Neural crest cell (in vitro differentiated cells): ENCODE measurements around the gene C2orf76. TPM values are rescaled to one million over a fixed set of nuclear protein-coding genes. Genes with fewer than 3 reads are reported as not detected.

ENCODE experiments used
- DNase-seq: peaks from one replicate; pipeline ENCODE4 v3.0.0; 2021; ENCODE audit warnings: low read depth, mixed read lengths, low spot score
- H3K27ac Mint-ChIP-seq: one replicate; pipeline ENCODE4 v1.8.0; 2021; ENCODE audit warnings: mild to moderate bottlenecking, mixed read lengths; ENCODE audit not compliant: unreplicated experiment
- H3K27me3 Mint-ChIP-seq: 2 replicates; pipeline ENCODE4 v1.8.0; 2021; ENCODE audit warnings: low read depth, mild to moderate bottlenecking, mixed read lengths
- H3K36me3 Mint-ChIP-seq: 2 replicates; pipeline ENCODE4 v1.8.0; 2021; ENCODE audit warnings: low read depth, mild to moderate bottlenecking, mixed read lengths
- H3K4me1 Mint-ChIP-seq: 2 replicates; pipeline ENCODE4 v1.8.0; 2021; ENCODE audit warnings: mixed read lengths
- H3K4me3 Mint-ChIP-seq: one replicate; pipeline ENCODE4 v1.8.0; 2021; ENCODE audit warnings: mild to moderate bottlenecking, mixed read lengths
- H3K9me3 Mint-ChIP-seq: 2 replicates; pipeline ENCODE4 v1.8.0; 2021; ENCODE audit warnings: mixed read lengths
- total RNA-seq: library from RNA; stranded (reverse); gene quantifications from 2 replicates; pipeline ENCODE4 v1.2.1, GENCODE V29; 2021
- TF ChIP-seq, protein P1 (sequence below): fragments of 200-600 bp; sonication (generic); conservative IDR thresholded peaks from 2 replicates; pipeline ENCODE4 v1.5.0; 2021; ENCODE audit warnings: antibody characterized with exemption, mild to moderate bottlenecking

Gene C2orf76
- total RNA-seq, 1 donor from 2014 or later, result 11.6 TPM

DNA sequence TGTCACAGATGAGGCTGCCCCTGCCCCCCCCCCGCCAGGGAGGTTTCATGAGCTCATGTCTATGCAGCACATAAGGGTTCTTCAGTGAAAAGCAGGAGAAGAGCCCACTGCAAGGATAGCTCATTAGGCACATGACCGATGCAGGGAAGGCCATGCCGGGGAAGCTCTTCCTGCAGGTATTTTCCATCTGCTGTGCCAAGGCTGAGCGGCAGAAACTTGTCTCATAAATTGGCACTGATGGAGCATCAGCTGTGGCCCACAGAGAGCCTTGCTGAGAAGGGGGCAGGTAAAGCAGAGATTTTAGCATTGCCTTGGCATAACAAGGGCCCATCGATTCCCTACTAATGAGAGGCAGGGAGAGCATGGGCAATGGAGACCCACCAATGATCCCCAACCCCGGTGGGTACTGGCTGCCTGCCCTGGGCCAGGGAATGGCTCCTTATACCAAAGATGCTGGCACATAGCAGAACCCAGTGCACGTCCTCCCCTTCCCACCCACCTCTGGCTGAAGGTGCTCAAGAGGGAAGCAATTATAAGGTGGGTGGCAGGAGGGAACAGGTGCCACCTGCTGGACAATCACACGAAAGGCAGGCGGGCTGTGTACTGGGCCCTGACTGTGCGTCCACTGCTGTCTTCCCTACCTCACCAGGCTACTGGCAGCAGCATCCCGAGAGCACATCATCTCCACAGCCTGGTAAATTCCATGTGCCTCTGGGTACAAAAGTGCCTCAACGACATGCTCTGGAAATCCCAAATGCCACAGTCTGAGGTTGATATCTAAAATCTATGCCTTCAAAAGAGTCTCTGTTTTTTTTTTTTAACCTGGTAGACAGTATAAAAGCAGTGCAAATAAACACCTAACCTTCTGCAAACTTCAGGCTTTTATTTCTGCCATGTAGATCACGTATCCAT, 101.6 kb downstream of the C2orf76 start:
- Mint-ChIP-seq H3K36me3 (no peaks in the 10 kb centered on the region), H3K27me3 (no peaks in the 10 kb centered on the region), H3K4me1 (no peaks in the 10 kb centered on the region), H3K27ac (no peak overlapping the region), H3K9me3 (no peaks in the 10 kb centered on the region), H3K4me3 (no peak overlapping the region)
- DNase-seq, result peak; percentile 55
- TF ChIP-seq, protein P1, sequence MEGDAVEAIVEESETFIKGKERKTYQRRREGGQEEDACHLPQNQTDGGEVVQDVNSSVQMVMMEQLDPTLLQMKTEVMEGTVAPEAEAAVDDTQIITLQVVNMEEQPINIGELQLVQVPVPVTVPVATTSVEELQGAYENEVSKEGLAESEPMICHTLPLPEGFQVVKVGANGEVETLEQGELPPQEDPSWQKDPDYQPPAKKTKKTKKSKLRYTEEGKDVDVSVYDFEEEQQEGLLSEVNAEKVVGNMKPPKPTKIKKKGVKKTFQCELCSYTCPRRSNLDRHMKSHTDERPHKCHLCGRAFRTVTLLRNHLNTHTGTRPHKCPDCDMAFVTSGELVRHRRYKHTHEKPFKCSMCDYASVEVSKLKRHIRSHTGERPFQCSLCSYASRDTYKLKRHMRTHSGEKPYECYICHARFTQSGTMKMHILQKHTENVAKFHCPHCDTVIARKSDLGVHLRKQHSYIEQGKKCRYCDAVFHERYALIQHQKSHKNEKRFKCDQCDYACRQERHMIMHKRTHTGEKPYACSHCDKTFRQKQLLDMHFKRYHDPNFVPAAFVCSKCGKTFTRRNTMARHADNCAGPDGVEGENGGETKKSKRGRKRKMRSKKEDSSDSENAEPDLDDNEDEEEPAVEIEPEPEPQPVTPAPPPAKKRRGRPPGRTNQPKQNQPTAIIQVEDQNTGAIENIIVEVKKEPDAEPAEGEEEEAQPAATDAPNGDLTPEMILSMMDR, result peak; percentile 81

DNA sequence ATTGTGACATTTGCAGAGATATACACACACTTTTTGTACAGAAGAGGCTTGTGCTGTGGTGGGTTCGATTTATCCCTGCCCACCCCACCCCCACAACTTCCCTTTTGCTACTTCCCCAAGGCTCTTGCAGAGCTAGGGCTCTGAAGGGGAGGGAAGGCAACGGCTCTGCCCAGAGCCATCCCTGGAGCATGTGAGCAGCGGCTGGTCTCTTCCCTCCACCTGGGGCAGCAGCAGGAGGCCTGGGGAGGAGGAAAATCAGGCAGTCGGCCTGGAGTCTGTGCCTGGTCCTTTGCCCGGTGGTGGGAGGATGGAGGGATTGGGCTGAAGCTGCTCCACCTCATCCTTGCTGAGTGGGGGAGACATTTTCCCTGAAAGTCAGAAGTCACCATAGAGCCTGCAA, 103.0 kb downstream of the C2orf76 start:
- H3K27me3 Mint-ChIP-seq, result no peaks in the 10 kb centered on the region

GRCh38 chr2:119263025-119263424, 103.6 kb downstream of the C2orf76 start:
- no peaks in the 10 kb centered on the region for H3K9me3 Mint-ChIP-seq
- no peaks in the 10 kb centered on the region for H3K36me3 Mint-ChIP-seq
- peaks cover 12% of the 10 kb centered on the region for H3K4me1 Mint-ChIP-seq
- H3K27me3 Mint-ChIP-seq, result no peaks in the 10 kb centered on the region
- DNase-seq, result no peak
- no peak overlapping the region for H3K27ac Mint-ChIP-seq
- H3K4me3 Mint-ChIP-seq, result no peak overlapping the region
- TF ChIP-seq, protein P1, result no peak

More for the DNA sequence above, 103.0 kb downstream of the C2orf76 start:
- H3K4me3 Mint-ChIP-seq, result no peak overlapping the region
- TF ChIP-seq, protein P1, result no peak
- H3K27ac Mint-ChIP-seq, result no peak overlapping the region
- H3K36me3 Mint-ChIP-seq, result no peaks in the 10 kb centered on the region
- H3K9me3 Mint-ChIP-seq, result no peaks in the 10 kb centered on the region
- peaks cover 10% of the 10 kb centered on the region for H3K4me1 Mint-ChIP-seq
- no peak for DNase-seq

DNA sequence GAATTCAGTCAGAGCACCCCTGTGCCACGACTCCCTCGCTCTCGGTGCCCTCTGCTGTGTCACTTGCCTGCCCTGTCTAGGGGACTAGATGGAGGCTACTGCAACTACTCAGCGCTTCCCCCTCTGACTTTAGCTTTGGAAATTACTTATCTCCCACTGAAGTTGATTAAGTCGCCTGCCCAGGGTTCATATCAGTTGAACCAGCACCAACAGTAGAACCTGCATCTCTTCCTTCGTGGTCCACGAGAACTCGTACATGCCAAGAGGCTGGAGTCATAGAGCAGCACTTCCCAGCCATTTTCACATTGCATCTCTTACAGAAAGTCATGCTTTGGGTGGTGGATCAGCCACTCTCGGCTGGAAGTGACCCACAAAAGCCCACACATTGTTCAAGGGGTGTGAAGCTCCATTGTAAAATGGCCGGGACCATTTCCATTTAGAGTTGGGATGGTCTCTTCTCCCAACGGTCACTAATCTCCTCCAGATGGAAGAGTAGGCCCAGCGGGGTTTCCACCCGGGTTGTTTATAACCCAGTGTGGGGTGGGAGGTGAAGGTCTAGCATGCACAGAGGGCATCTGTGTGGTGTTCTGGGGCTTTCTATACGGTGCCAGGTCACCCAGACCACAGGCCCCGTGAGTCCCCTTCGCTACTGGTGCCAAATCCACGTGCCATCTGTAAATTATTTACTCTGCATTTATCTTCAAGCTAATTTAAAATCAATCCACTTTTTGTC, 105.0 kb downstream of the C2orf76 start:
- Mint-ChIP-seq H3K36me3 (no peaks in the 10 kb centered on the region), H3K4me1 (peaks cover 18% of the 10 kb centered on the region), H3K4me3 (no peak overlapping the region), H3K27me3 (no peaks in the 10 kb centered on the region), H3K9me3 (no peaks in the 10 kb centered on the region), H3K27ac (no peak overlapping the region)
- no peak for DNase-seq
- TF ChIP-seq, protein P1, result no peak

- H3K4me3 Mint-ChIP-seq, result no peak overlapping the region
- TF ChIP-seq, protein P1, result no peak
- no peak overlapping the region for H3K27ac Mint-ChIP-seq
- no peaks in the 10 kb centered on the region for H3K9me3 Mint-ChIP-seq
- DNase-seq, result no peak
- no peaks in the 10 kb centered on the region for H3K36me3 Mint-ChIP-seq
- H3K4me1 Mint-ChIP-seq, result peaks cover 26% of the 10 kb centered on the region
- no peaks in the 10 kb centered on the region for H3K27me3 Mint-ChIP-seq
Measured at GRCh38 chr2:119260646-119261492, 105.8 kb downstream of the C2orf76 start.
